IPS-15b (cell line): Measurements from ENCODE around the gene CMSS1.

Experiments used
- H3K27me3 ChIP-seq: one replicate; pipeline ENCODE4 v1.6.1; 2013; ENCODE audit warnings: low read length; ENCODE audit not compliant: control insufficient read depth, insufficient read depth
- H3K36me3 ChIP-seq: one replicate; pipeline ENCODE4 v1.6.1; 2013; ENCODE audit warnings: low read length; ENCODE audit not compliant: control insufficient read depth, insufficient read depth
- H3K4me1 ChIP-seq: one replicate; pipeline ENCODE4 v1.6.1; 2013; ENCODE audit warnings: mild to moderate bottlenecking, low read length; ENCODE audit not compliant: control insufficient read depth, insufficient read depth
- H3K4me3 ChIP-seq: one replicate; pipeline ENCODE4 v1.5.1; 2013; ENCODE audit warnings: low read depth, low read length
- H3K9ac ChIP-seq: one replicate; pipeline ENCODE4 v1.6.1; 2013; ENCODE audit warnings: low read depth, mild to moderate bottlenecking, low read length
- H3K9me3 ChIP-seq: one replicate; pipeline ENCODE4 v1.6.1; 2013; ENCODE audit warnings: mild to moderate bottlenecking, low read length; ENCODE audit not compliant: control insufficient read depth, insufficient read depth

CMSS1 gene

GRCh38 chr3:100096866-100097265 lies 279.2 kb downstream of the CMSS1 start:
- Histone ChIP-seq H3K36me3 (no peaks in the 10 kb centered on the region), H3K9ac (no peak overlapping the region), H3K27me3 (no peaks in the 10 kb centered on the region), H3K9me3 (no peaks in the 10 kb centered on the region), H3K4me3 (no peak overlapping the region), H3K4me1 (no peaks in the 10 kb centered on the region)

- Histone ChIP-seq H3K4me3 (no peak overlapping the region), H3K9ac (no peak overlapping the region), H3K27me3 (no peaks in the 10 kb centered on the region), H3K36me3 (no peaks in the 10 kb centered on the region), H3K4me1 (no peaks in the 10 kb centered on the region), H3K9me3 (no peaks in the 10 kb centered on the region)
Measured at GRCh38 chr3:100097919-100098783, 280.5 kb downstream of the CMSS1 start.

- Histone ChIP-seq H3K9me3 (no peaks in the 10 kb centered on the region), H3K36me3 (no peaks in the 10 kb centered on the region), H3K27me3 (no peaks in the 10 kb centered on the region), H3K4me1 (no peaks in the 10 kb centered on the region), H3K9ac (no peak overlapping the region), H3K4me3 (no peak overlapping the region)
Measured at GRCh38 chr3:100098784-100099070, 281.1 kb downstream of the CMSS1 start.

- no peaks in the 10 kb centered on the region for H3K27me3 ChIP-seq
- H3K36me3 ChIP-seq: no peaks in the 10 kb centered on the region
- no peak overlapping the region for H3K9ac ChIP-seq
- H3K4me3 ChIP-seq: no peak overlapping the region
- H3K9me3 ChIP-seq: no peaks in the 10 kb centered on the region
- H3K4me1 ChIP-seq: no peaks in the 10 kb centered on the region
Measured at GRCh38 chr3:100099621-100100020, 282.0 kb downstream of the CMSS1 start.

GRCh38 chr3:100100425-100100824 lies 282.8 kb downstream of the CMSS1 start:
- H3K36me3 ChIP-seq: no peaks in the 10 kb centered on the region
- no peak overlapping the region for H3K4me3 ChIP-seq
- no peaks in the 10 kb centered on the region for H3K4me1 ChIP-seq
- H3K27me3 ChIP-seq: no peaks in the 10 kb centered on the region
- H3K9ac ChIP-seq: no peak overlapping the region
- H3K9me3 ChIP-seq: no peaks in the 10 kb centered on the region

- no peaks in the 10 kb centered on the region for H3K27me3 ChIP-seq
- H3K9me3 ChIP-seq: no peaks in the 10 kb centered on the region
- H3K9ac ChIP-seq: no peak overlapping the region
- H3K4me1 ChIP-seq: no peaks in the 10 kb centered on the region
- H3K36me3 ChIP-seq: no peaks in the 10 kb centered on the region
- no peak overlapping the region for H3K4me3 ChIP-seq
Measured at GRCh38 chr3:100102757-100103156, 285.1 kb downstream of the CMSS1 start.

GRCh38 chr3:100103558-100104441 lies 286.1 kb downstream of the CMSS1 start:
- Histone ChIP-seq H3K27me3 (no peaks in the 10 kb centered on the region), H3K9ac (no peak overlapping the region), H3K4me3 (no peak overlapping the region), H3K4me1 (no peaks in the 10 kb centered on the region), H3K36me3 (no peaks in the 10 kb centered on the region), H3K9me3 (no peaks in the 10 kb centered on the region)

GRCh38 chr3:100104442-100104798 lies 286.8 kb downstream of the CMSS1 start:
- H3K9me3 ChIP-seq: no peaks in the 10 kb centered on the region
- no peaks in the 10 kb centered on the region for H3K27me3 ChIP-seq
- H3K4me1 ChIP-seq: no peaks in the 10 kb centered on the region
- no peaks in the 10 kb centered on the region for H3K36me3 ChIP-seq
- H3K4me3 ChIP-seq: no peak overlapping the region
- peak overlapping the region; percentile 9 for H3K9ac ChIP-seq

- Histone ChIP-seq H3K4me3 (no peak overlapping the region), H3K9me3 (no peaks in the 10 kb centered on the region), H3K27me3 (no peaks in the 10 kb centered on the region), H3K9ac (no peak overlapping the region), H3K4me1 (no peaks in the 10 kb centered on the region), H3K36me3 (no peaks in the 10 kb centered on the region)
Measured at GRCh38 chr3:100104817-100105413, 287.3 kb downstream of the CMSS1 start.

- H3K36me3 ChIP-seq: no peaks in the 10 kb centered on the region
- no peak overlapping the region for H3K4me3 ChIP-seq
- H3K27me3 ChIP-seq: no peaks in the 10 kb centered on the region
- H3K9ac ChIP-seq: no peak overlapping the region
- H3K9me3 ChIP-seq: no peaks in the 10 kb centered on the region
- H3K4me1 ChIP-seq: no peaks in the 10 kb centered on the region
Measured at GRCh38 chr3:100105501-100105900, 287.8 kb downstream of the CMSS1 start.

- H3K4me3 ChIP-seq: no peak overlapping the region
- H3K9ac ChIP-seq: no peak overlapping the region
- H3K9me3 ChIP-seq: no peaks in the 10 kb centered on the region
- H3K4me1 ChIP-seq: no peaks in the 10 kb centered on the region
- no peaks in the 10 kb centered on the region for H3K36me3 ChIP-seq
- H3K27me3 ChIP-seq: no peaks in the 10 kb centered on the region
Measured at GRCh38 chr3:100106094-100106493, 288.4 kb downstream of the CMSS1 start.
